Duodenal mucosa (tissue), 2 donors: ENCODE results near the gene GRIA3.

Source experiments
- H3K27ac ChIP-seq: one replicate; pipeline ENCODE4 v1.7.0; 2013; ENCODE audit warnings: low read depth, low read length
- H3K27me3 ChIP-seq, 2 donors: one replicate each; pipeline ENCODE4 v1.7.0; 2013; ENCODE audit warnings: low read length in 2 of 2, control low read depth in 1 of 2; ENCODE audit not compliant: insufficient read depth in 2 of 2, control insufficient read depth in 1 of 2
- H3K36me3 ChIP-seq, 2 donors: one replicate each; pipeline ENCODE4 v1.7.0; 2013; ENCODE audit warnings: low read length in 2 of 2, control low read depth in 1 of 2; ENCODE audit not compliant: insufficient read depth in 2 of 2, control insufficient read depth in 1 of 2
- H3K4me1 ChIP-seq, 2 donors: one replicate each; pipeline ENCODE4 v1.7.0; 2013; ENCODE audit warnings: low read length in 2 of 2, control low read depth in 1 of 2; ENCODE audit not compliant: insufficient read depth in 2 of 2, control insufficient read depth in 1 of 2
- H3K4me3 ChIP-seq, 2 donors: one replicate each; pipeline ENCODE4 v1.7.0; 2013; ENCODE audit warnings: low read length in 2 of 2, low read depth in 1 of 2
- H3K9ac ChIP-seq, 2 donors: one replicate each; pipeline ENCODE4 v1.7.0; 2013; ENCODE audit warnings: low read length in 2 of 2, low read depth in 1 of 2
- H3K9me3 ChIP-seq, 2 donors: one replicate each; pipeline ENCODE4 v1.7.0; 2013; ENCODE audit warnings: low read length in 2 of 2, control low read depth in 1 of 2; ENCODE audit not compliant: control insufficient read depth in 1 of 2

The GRIA3 gene

DNA sequence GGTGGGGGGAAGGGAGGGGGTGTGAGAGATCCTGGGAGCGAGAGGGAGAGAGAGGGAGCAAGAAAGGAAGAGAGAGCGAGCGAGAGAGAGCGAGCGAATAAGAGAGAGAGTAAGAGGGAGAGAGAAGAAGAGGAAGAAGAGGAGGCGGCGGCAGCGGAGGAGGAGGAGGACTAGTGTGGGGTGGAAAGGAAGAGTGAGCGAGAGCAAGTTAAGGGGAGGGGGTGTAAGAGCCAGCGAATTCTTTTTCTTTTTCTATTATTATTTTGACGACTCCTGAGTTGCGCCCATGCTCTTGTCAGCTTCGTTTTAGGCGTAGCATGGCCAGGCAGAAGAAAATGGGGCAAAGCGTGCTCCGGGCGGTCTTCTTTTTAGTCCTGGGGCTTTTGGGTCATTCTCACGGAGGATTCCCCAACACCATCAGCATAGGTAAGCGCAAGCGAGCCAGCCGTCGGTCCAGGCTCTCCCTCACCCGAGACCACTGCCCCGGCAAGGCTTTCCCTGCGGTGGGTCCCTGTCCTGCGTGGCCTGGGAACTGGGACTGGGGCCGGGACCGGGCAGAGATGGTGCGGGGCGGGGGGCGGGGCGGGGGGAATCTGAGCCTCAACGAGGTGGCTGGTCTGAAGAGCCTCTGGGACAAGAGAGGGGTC lies at the start of gene GRIA3:
Gene GRIA3, plus strand, starts transcription at position 60 of the 647 bp plus-strand sequence. Its CDS starts 258 bp downstream, at position 318.
- H3K9ac ChIP-seq = no peak within 1 kb of the TSS
- H3K27ac ChIP-seq = no peak within 1 kb of the TSS
- H3K4me1 ChIP-seq = no peaks in the 10 kb centered on the region
- H3K4me3 ChIP-seq = peak within 1 kb of the TSS; percentile 8 to 21
- H3K9me3 ChIP-seq = no peaks in the 10 kb centered on the region
- no peaks in the 10 kb centered on the region for H3K36me3 ChIP-seq
- H3K27me3 ChIP-seq = no peaks in the 10 kb centered on the region

DNA sequence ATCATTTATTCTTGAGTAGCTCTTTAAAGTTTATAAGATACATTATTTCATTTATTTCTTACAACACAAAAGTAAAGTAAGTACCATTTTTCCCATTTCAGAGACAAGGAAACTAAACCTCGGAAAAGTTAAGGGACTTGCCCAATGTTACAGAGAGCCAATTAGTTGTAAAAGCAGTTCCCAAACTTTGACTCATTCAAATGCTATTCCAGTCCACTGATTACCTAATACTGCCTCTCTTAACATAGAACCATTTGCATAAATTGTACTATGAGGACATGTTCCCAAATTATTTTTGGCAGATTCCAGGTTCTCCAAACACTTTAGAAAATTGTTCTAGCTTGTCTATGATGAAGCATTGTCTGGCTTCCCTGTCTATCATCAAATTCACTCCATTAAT lies 45.6 kb upstream of the GRIA3 start:
- H3K27me3 ChIP-seq = no peaks in the 10 kb centered on the region
- H3K4me3 ChIP-seq = no peak overlapping the region
- H3K4me1 ChIP-seq = no peaks in the 10 kb centered on the region
- no peak overlapping the region for H3K27ac ChIP-seq
- H3K9ac ChIP-seq = no peak overlapping the region
- H3K9me3 ChIP-seq = no peaks in the 10 kb centered on the region
- H3K36me3 ChIP-seq = no peaks in the 10 kb centered on the region

DNA sequence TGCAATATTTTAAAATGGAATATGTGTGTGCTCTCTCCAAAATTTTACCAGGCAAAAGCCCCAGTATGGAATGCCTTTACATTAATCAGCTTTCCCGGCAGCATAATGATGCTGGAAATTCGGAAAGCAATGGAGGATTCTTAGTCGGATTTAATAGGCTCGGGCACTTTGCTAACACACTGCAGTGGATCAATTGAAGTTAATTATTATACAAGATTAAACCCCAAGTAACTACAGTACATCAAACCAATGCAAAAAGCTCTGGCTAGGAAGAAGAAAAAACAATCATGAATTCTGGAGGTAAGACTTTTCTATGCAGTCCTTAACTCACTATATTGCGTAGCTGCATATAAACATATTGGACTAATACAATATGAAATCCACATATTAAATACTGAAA lies 43.6 kb upstream of the GRIA3 start:
- Histone ChIP-seq H3K4me1 (no peaks in the 10 kb centered on the region), H3K9me3 (no peaks in the 10 kb centered on the region), H3K27ac (no peak overlapping the region), H3K4me3 (no peak overlapping the region), H3K27me3 (no peaks in the 10 kb centered on the region), H3K36me3 (no peaks in the 10 kb centered on the region), H3K9ac (no peak overlapping the region)

DNA sequence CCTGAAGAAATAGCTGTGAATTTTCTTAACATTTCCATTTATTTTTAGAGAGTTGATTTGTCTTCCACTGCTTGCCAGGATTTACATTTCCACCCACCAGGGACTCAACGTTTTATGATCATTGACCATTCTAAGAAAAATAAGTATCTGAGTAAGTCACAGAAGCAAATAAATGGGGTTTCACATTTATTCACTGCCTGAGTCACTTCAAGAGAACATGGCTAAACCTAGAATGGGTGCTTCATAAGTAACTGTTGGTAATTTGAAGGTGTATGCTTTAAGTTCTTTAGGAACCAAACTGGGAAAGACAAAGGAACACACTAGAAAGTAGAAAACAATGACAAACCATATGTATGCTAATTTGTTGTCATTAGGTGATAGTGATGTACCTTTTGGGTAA lies 43.2 kb upstream of the GRIA3 start:
- Histone ChIP-seq H3K36me3 (no peaks in the 10 kb centered on the region), H3K27me3 (no peaks in the 10 kb centered on the region), H3K4me1 (no peaks in the 10 kb centered on the region), H3K4me3 (no peak overlapping the region), H3K27ac (no peak overlapping the region), H3K9me3 (no peaks in the 10 kb centered on the region), H3K9ac (no peak overlapping the region)

DNA sequence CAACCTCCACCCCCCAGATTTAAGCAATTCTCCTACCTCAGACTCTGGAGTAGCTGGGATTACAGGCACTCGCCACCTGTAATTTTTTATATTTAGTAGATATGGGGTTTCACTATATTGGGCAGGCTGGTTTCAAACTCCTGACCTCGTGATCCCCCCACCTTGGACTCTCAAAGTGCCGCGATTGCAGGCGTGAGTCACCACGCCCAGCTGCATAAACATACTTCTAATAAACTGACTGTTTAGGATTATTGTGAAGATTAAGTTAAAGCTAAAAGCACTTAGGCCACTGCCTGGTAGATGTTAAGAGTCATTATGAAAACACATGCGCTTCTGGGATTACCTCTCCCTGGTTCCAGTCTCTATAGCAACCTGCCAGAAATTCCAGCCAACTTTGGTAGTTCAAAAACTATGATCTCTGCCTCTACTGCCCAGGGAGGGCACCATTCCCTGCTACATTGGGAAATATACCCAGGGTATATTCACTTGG lies 30.2 kb upstream of the GRIA3 start:
- H3K4me3 ChIP-seq = no peak overlapping the region
- no peaks in the 10 kb centered on the region for H3K4me1 ChIP-seq
- H3K9me3 ChIP-seq = no peaks in the 10 kb centered on the region
- H3K27me3 ChIP-seq = no peaks in the 10 kb centered on the region
- H3K27ac ChIP-seq = no peak overlapping the region
- no peaks in the 10 kb centered on the region for H3K36me3 ChIP-seq
- no peak overlapping the region for H3K9ac ChIP-seq

DNA sequence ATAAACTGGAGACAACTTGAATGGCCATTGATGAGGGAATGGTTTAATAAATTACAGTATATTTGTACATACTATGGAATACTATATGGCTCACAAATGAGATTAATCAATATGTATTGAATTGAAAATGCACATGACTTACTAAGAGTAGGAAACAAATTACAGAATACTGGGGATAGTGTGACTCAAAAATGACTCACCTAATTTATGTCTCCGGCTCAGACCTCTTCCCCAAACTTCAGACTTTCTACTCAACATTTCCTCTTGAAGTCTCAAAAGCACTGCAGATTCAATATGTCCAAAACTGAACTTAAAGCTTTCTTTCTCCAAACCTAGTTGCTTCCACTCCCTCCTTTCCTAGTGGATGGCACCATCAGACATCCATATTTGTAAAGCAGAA lies 28.8 kb upstream of the GRIA3 start:
- Histone ChIP-seq H3K4me1 (no peaks in the 10 kb centered on the region), H3K27me3 (no peaks in the 10 kb centered on the region), H3K9me3 (no peaks in the 10 kb centered on the region), H3K4me3 (no peak overlapping the region), H3K9ac (no peak overlapping the region), H3K36me3 (no peaks in the 10 kb centered on the region), H3K27ac (no peak overlapping the region)

DNA sequence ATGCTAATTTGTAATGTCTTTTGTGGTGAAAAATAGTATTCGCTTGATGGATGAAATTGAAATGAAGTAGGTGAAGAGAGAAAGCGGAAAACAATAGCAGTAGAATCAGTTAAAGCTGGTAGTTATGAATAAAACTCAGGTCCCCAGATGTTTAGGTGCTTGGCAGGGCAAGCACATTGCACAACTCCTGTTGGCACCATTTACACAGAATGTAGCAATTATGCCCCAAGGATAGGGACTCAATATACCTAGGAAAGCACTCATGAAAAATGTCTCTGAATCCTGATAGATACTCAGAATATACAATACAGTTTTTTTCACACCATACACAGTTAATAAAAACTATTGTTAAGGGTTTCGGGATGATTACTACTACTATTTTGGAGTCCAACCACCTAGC lies 26.5 kb upstream of the GRIA3 start:
- Histone ChIP-seq H3K27me3 (no peaks in the 10 kb centered on the region), H3K4me3 (no peak overlapping the region), H3K4me1 (no peaks in the 10 kb centered on the region), H3K9ac (no peak overlapping the region), H3K27ac (no peak overlapping the region), H3K36me3 (no peaks in the 10 kb centered on the region), H3K9me3 (no peaks in the 10 kb centered on the region)

DNA sequence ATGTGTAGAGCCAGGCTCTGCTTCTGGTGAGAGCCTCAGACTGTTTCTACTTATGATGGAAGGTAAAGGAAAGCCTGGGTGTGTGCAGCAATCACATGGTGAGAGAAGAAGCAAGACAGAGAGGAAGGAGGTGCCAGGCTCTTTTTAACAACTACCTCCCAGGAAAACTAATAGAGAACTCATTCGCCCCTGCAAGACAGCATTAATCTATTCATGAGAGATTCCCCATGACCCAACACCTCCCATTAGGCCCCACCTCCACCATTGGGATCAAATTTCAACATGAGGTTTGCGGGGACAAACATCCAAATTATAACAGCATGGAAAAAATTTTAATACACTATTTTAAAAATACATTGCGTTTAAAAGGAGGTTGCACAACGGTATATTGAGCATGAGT lies 24.7 kb upstream of the GRIA3 start:
- Histone ChIP-seq H3K9me3 (no peaks in the 10 kb centered on the region), H3K36me3 (no peaks in the 10 kb centered on the region), H3K4me3 (no peak overlapping the region), H3K9ac (no peak overlapping the region), H3K27me3 (no peaks in the 10 kb centered on the region), H3K4me1 (no peaks in the 10 kb centered on the region), H3K27ac (no peak overlapping the region)

DNA sequence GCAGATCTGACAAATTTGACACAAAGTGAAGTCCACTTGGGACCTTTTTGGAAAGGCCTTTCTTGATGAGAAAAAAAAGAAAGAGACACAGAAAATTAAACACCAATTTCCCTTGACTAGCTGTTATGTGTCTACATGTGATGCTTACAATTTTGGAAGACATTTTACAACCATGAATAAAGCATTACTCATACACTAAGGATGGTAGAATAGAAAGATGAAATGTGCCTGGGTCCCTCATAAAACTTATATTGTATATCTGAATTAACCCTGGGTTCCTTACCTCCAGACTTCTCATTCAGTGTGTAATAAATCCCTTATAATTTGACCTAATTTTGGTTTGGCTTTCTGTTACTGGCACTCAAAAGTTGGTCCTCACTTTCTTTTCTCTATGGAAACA lies 16.5 kb upstream of the GRIA3 start:
- Histone ChIP-seq H3K27me3 (no peaks in the 10 kb centered on the region), H3K36me3 (no peaks in the 10 kb centered on the region), H3K4me1 (no peaks in the 10 kb centered on the region), H3K4me3 (no peak overlapping the region), H3K9me3 (no peaks in the 10 kb centered on the region), H3K9ac (no peak overlapping the region), H3K27ac (no peak overlapping the region)

DNA sequence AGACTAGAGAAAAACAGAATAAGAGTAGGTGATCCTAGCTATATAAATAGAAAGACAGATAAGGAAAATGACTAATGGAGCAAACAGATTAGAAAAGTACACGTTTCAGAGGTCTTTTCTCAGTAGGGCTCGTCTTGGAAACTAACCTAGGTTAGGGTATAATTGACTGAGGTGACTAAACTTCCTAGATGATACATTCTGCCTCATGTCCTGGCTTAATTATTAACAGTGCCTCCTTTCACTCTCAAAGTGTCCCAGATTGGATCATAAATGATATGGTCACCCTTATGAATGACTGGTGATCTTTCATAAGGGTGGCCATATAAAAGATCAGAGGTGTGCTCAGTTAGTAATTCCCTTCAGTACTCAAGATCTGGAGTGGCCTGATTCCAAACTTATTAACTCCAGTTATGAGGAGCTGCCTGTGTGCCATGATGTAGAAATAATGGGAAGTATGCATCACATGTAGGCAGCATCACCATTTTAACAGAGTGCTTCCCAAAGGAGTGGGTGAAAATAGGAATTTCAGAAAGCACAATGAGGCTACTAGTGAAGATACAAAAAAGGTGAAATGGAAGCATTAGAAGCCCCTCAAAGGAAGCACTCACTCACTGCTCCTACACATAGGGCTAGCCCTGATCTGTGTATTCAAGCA lies 14.7 kb upstream of the GRIA3 start:
- Histone ChIP-seq H3K4me1 (no peaks in the 10 kb centered on the region), H3K9me3 (no peaks in the 10 kb centered on the region), H3K27ac (no peak overlapping the region), H3K27me3 (no peaks in the 10 kb centered on the region), H3K9ac (no peak overlapping the region), H3K36me3 (no peaks in the 10 kb centered on the region), H3K4me3 (no peak overlapping the region)
